Small intestine (tissue), 7 donors: ENCODE results near the gene NPM1. TPM values are rescaled to one million over a fixed set of nuclear protein-coding genes. Genes with fewer than 3 reads are reported as not detected.

Source experiments
- DNase-seq, 2 donors: peaks; one replicate each; pipeline versions ENCODE4 v3.0.0 to v3.0.0-alpha.2; 2013
- FAIRE-seq: peaks from 2 replicates; lab custom pipeline; 2012; peaks lifted over from hg19 to GRCh38; lab: Jason Lieb, UNC
- H3K27ac ChIP-seq, 3 donors: one replicate each; pipeline ENCODE4 v1.5.1; 2013; ENCODE audit warnings: low read length in 2 of 3, mild to moderate bottlenecking in 2 of 3, control low read depth in 1 of 3, inconsistent platforms in 1 of 3, low read depth in 1 of 3, moderate library complexity in 1 of 3
- H3K27me3 ChIP-seq, 3 donors: one replicate each; pipeline ENCODE4 v1.6.1; 2013; ENCODE audit warnings: low read length in 3 of 3, inconsistent platforms in 1 of 3; ENCODE audit not compliant: control insufficient read depth in 3 of 3, insufficient read depth in 3 of 3
- H3K36me3 ChIP-seq, 3 donors: one replicate each; pipeline ENCODE4 v1.6.1; 2013; ENCODE audit warnings: low read length in 3 of 3, inconsistent platforms in 1 of 3, low read depth in 1 of 3, mild to moderate bottlenecking in 1 of 3, moderate library complexity in 1 of 3; ENCODE audit not compliant: control insufficient read depth in 3 of 3, insufficient read depth in 2 of 3
- H3K4me1 ChIP-seq, 3 donors: one replicate each; pipeline ENCODE4 v1.6.1; 2013; ENCODE audit warnings: low read length in 2 of 3, inconsistent platforms in 1 of 3, low read depth in 1 of 3, mild to moderate bottlenecking in 1 of 3, moderate library complexity in 1 of 3; ENCODE audit not compliant: control insufficient read depth in 3 of 3, insufficient read depth in 2 of 3
- H3K4me3 ChIP-seq, 3 donors: one replicate each; pipeline ENCODE4 v1.5.1; 2013; ENCODE audit warnings: low read length in 3 of 3, control low read depth in 1 of 3, inconsistent platforms in 1 of 3, low read depth in 1 of 3, mild to moderate bottlenecking in 1 of 3, moderate library complexity in 1 of 3
- H3K9me3 ChIP-seq, 2 donors: one replicate each; pipeline ENCODE4 v1.6.1; 2013; ENCODE audit warnings: low read depth in 1 of 2, low read length in 1 of 2; ENCODE audit not compliant: control insufficient read depth in 2 of 2, insufficient read depth in 1 of 2
- WGBS, 3 donors: extraction: QIAGEN DNeasy Blood & Tissue Kit; methylation state at CpG; one replicate each; pipeline ENCODE4 v1.1.7; 2013; 5-methylcytosine and 5-hydroxymethylcytosine counted together
- polyA plus RNA-seq, 4 donors: library from polyadenylated mRNA; stranded (reverse) in 3 of 4; unstranded in 1 of 4; fragments of 200-250 nt in 3 of 4; fragments of 120-200 nt in 1 of 4; gene quantifications; one replicate each; pipeline versions ENCODE4 v1.2.1 to v1.2.3, GENCODE V29; 2013
- donor health status: healthy with polysubstance abuse.
- donor health status: control.
- donor health status: control.
- donor health status: Bipolar disorder and iron deficiency.
- donor health status: healthy.

The NPM1 gene
- polyA plus RNA-seq, 4 donors = 1,717 to 3,094 (median 2,104) TPM

DNA sequence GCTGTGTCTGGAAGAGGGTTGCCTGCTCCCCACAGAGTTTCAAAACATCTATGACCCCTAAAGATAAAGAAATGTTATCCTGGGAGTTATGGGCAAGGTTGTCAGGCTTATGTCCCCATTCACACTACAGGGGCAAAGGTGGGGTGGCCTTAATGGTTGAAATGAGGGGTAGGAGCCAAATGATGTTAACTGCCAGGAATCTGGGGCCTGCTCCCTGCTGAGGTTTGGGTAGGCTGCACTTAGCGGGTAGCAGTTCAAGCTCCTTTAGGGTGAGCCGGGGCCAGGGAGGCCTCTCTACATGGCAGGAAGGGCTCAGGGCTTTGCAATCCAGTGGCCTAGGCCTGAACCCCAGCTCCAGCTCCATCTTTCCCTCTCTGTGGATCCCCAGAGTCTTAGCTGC is 34.8 kb downstream of the NPM1 start:
- Histone ChIP-seq H3K27me3 (peaks cover 0 to 20% (median 2%) of the 10 kb centered on the region in 3 donors), H3K4me3 (no peak overlapping the region), H3K27ac (no peak overlapping the region), H3K9me3 (no peaks in the 10 kb centered on the region), H3K4me1 (peaks cover 3 to 19% (median 4%) of the 10 kb centered on the region in 3 donors), H3K36me3 (no peaks in the 10 kb centered on the region)
- FAIRE-seq (no peak), DNase-seq (no peak)
- 93 to 96% (median 93%) methylated on average over 2 of the region's 2 CpGs for WGBS, 3 donors

DNA sequence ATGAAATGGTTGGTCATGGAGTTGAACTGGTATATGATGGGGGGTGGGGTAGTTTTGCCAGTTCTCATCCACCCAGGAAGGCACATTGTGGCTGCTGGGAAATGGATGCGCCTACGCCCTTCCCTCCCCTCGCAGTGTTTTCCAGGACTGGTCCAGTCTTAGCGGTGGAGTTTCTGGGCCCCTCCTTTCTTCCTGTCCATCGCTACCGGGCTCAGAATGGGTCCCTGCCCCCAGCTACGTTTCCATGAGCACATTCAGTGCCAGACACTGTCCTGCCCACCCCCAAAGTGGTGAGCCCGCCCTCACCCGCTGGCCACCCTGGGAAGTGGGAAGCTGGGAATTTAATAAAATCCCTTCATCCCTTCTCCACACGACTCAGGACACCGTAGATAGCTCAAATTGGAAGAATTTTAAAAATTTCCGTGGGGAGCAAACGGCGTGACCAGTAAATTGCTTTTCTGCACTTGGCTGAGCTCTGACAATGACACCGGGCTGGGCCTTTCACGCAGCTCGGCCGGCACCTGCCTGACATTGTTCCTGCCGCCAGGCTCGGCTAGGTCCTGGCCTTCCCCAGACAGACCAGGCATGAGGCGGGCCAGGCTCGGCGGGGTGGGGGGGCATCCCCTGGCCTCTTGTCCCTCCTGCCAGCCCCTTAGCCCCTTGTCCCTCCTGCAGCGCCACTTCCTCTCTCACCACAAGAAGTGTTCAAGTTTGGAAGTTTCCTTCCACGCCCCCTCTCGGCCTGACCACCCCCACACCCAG is 35.4 kb downstream of the NPM1 start:
- no peak overlapping the region for H3K27ac ChIP-seq
- no peak overlapping the region for H3K4me3 ChIP-seq
- H3K4me1 ChIP-seq = peaks cover 3 to 19% (median 4%) of the 10 kb centered on the region in 3 donors
- DNase-seq = no peak
- no peaks in the 10 kb centered on the region for H3K9me3 ChIP-seq
- 89 to 96% (median 93%) methylated on average over 24 to 26 of the region's 26 CpGs for WGBS, 3 donors
- no peak for FAIRE-seq
- no peaks in the 10 kb centered on the region for H3K36me3 ChIP-seq
- peaks cover 0 to 20% (median 2%) of the 10 kb centered on the region in 3 donors for H3K27me3 ChIP-seq

DNA sequence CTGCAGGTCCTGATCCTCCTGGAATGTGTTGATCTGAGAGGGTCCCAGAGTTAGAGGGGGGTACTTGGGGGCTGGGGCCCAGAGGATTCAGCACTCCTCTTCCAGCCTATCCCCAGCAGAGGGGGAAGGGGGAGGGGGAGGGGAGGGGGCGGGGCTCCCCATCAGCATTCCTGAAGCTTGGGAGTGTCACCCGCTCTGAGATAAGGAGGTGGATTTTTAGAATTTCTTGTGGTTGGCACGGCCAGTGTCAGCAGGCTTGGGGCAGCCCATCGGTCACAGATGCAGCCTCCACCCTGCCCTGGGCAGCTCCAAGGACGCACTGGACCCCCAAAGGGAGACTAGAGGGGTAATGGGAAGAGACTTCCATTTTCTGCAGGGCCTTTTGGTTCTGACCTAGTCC is 37.1 kb downstream of the NPM1 start:
- peak in 1 of 2 donors; percentile 15 for DNase-seq
- Histone ChIP-seq H3K9me3 (no peaks in the 10 kb centered on the region), H3K27me3 (peaks cover 0 to 16% (median 2%) of the 10 kb centered on the region in 3 donors), H3K27ac (no peak overlapping the region), H3K36me3 (no peaks in the 10 kb centered on the region), H3K4me1 (peaks cover 0 to 11% (median 3%) of the 10 kb centered on the region in 3 donors), H3K4me3 (no peak overlapping the region)
- 25 to 58% (median 47%) methylated on average over 4 to 5 of the region's 5 CpGs for WGBS, 3 donors
- FAIRE-seq = no peak

DNA sequence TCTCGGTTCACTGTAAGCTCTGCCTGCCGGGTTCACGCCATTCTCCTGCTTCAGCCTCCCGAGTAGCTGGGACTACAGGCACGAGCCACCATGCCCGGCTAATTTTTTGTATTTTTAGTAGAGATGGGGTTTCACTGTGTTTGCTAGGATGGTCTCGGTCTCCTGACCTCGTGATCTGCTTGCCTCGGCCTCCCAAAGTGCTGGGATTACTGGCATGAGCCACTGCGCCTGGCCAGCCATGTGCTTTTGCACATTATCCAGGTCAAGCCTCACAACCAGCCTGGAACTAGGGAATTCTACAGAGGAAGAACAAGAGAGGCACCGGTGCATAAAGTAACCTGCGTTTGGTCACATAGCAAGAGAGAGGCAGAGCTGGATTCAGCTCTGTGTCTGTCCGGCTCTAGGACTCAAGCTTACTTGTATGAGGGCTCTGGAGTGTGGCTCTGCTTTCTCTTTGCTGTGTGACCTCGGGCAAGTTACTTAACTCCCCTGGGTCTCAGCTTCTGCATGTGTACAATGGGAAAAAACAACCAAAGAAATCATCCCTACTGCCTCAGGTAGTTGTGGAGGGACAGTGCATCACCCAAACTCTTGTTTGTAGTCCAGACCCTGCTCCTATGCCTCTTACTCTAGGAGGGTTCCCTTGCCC is 38.1 kb downstream of the NPM1 start:
- WGBS, 3 donors = 90 to 93% (median 92%) methylated on average over 14 of the region's 14 CpGs
- H3K27me3 ChIP-seq = peaks cover 0 to 16% (median under 1%) of the 10 kb centered on the region in 3 donors
- no peaks in the 10 kb centered on the region for H3K9me3 ChIP-seq
- H3K27ac ChIP-seq = no peak overlapping the region
- DNase-seq = no peak
- H3K4me3 ChIP-seq = no peak overlapping the region
- H3K4me1 ChIP-seq = peaks cover 0 to 8% (median 3%) of the 10 kb centered on the region in 3 donors
- H3K36me3 ChIP-seq = no peaks in the 10 kb centered on the region
- no peak for FAIRE-seq

DNA sequence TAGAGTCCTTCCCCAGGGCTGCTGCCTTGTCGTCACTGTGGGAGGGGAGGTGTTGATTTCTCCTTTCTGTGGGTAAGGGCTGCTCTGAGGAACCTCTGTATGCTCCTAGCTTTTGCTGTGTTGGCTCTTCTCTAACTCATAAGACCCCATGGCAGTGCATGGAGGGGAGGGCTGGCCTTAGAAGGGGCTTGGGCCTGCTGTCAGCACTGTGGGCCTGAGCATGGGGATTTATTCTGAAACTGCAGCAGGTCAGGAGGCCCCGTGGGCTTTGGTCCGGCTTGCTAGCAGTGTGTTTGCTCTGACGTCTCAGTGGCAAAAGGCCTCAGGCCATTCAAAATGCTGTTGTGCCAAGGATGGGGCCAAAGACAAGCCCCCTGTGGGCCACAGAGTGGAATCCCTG is 38.6 kb downstream of the NPM1 start:
- Histone ChIP-seq H3K4me3 (no peak overlapping the region), H3K27ac (no peak overlapping the region), H3K27me3 (peaks cover 0 to 10% (median 0%) of the 10 kb centered on the region in 3 donors), H3K9me3 (no peaks in the 10 kb centered on the region), H3K4me1 (peaks cover 0 to 3% (median under 1%) of the 10 kb centered on the region in 3 donors), H3K36me3 (no peaks in the 10 kb centered on the region)
- WGBS, 3 donors = 90 to 96% (median 93%) methylated on average over 4 of the region's 4 CpGs
- FAIRE-seq (no peak), DNase-seq (no peak)

DNA sequence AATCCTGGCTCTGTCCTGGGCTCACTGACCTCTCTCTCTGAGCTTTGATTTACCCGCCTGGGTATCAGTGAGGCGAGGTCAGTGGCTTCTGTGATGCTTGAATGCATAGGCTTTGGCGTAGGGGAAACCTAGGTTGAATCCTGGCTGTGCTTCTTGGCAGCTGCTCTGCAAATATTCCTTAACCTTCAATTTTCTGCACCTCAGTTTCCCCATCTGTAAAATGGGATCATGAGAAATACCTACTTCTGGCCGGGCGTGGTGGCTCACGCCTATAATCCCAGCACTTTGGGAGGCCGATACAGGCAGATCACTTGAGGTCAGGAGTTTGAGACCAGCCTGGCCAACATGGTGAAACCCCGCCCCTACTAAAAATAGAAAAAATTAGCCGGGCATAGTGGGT is 39.0 kb downstream of the NPM1 start:
- no peak overlapping the region for H3K4me3 ChIP-seq
- 89 to 91% (median 90%) methylated on average over 9 of the region's 9 CpGs for WGBS, 3 donors
- no peak overlapping the region for H3K27ac ChIP-seq
- no peak for DNase-seq
- FAIRE-seq = no peak
- H3K36me3 ChIP-seq = no peaks in the 10 kb centered on the region
- H3K4me1 ChIP-seq = no peaks in the 10 kb centered on the region
- H3K9me3 ChIP-seq = no peaks in the 10 kb centered on the region
- peaks cover 0 to 6% (median 0%) of the 10 kb centered on the region in 3 donors for H3K27me3 ChIP-seq

DNA sequence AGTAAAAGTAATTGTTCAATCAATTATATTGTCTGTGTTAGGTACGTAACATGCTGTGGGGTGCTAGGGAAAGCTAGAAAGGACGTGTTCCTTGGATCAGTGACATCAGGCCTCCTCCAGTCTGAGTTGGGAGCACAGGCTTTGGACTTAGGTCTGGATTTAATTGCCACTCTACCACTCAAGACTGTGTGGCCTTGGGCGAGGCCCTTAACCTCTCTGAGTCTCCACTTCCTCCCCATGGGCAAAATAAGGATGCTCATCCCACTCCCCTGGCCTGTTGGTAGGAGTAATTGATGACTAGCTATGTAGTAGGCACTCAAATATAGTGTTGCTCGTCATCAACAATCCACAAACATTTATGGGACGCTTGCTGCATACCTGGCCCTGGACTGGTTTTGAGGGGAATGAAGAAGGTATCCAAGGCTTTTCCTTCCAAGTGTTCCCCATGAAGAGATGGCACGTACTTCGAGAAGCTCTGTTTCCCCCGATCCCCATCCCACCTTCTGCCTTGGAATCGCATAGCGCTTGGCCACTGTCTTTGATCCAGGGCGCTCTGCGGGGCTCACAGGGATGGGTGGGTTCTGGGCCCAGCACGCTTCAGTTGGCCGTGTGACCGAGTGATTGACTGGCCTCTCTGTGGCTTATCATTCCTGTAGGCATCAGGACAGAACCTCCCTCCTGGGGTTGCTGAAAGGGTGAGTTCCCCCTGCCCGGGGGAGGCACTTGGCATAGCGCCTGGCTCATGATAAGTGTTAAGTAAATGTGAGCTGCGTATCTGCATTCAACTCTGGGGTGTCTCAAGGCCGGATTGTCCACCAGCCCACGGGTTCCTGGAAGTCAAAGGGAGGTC is 39.9 kb downstream of the NPM1 start:
- Histone ChIP-seq H3K4me1 (no peaks in the 10 kb centered on the region), H3K27me3 (peaks cover 0 to 6% (median 0%) of the 10 kb centered on the region in 3 donors), H3K27ac (no peak overlapping the region), H3K36me3 (no peaks in the 10 kb centered on the region), H3K9me3 (no peaks in the 10 kb centered on the region), H3K4me3 (no peak overlapping the region)
- FAIRE-seq = no peak
- 80 to 85% (median 80%) methylated on average over 20 of the region's 20 CpGs for WGBS, 3 donors
- no peak for DNase-seq

DNA sequence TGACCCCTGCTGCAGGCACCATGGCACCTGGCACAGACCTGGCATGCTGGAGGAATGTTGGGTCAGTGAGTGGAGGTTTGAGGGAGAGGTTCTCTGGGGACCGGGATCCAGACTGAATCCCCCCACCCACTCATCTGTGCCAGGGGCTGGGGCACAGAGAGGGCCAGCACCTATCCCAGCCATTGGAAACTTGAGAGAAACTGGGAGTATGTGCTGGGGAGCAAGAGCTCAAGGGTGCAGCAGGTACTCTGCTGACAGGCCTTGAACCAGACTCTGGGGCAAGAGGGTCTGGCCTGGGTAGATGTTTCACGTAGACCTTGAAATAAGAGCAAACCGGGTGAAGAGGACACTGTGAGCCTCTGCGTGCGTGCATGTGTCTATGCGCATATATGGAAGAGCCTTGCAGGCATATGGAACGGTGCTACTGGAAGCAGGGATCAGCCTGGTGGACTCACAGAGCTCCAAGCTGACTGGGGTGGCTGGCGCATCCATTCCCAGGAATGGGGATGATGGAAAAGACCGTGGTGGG is 40.6 kb downstream of the NPM1 start:
- H3K27me3 ChIP-seq = peaks cover 0 to 4% (median 0%) of the 10 kb centered on the region in 3 donors
- no peaks in the 10 kb centered on the region for H3K36me3 ChIP-seq
- no peak overlapping the region for H3K4me3 ChIP-seq
- WGBS, 3 donors = 94 to 96% (median 94%) methylated on average over 9 of the region's 9 CpGs
- peaks cover 0 to 6% (median 0%) of the 10 kb centered on the region in 3 donors for H3K4me1 ChIP-seq
- no peak overlapping the region for H3K27ac ChIP-seq
- FAIRE-seq (no peak), DNase-seq (no peak)
- H3K9me3 ChIP-seq = no peaks in the 10 kb centered on the region
